GM13976 (cell line): ENCODE results near the gene RNASE7.

Experiments used
- DNase-seq: peaks from one replicate; pipeline ENCODE4 v3.0.0; 2012; ENCODE audit warnings: low spot score
- CTCF ChIP-seq: IDR thresholded peaks from 2 replicates; pipeline ENCODE4 v1.5.1; 2012; ENCODE audit warnings: borderline replicate concordance, mild to moderate bottlenecking; ENCODE audit not compliant: insufficient read depth; ENCODE audit errors: extremely low read depth, missing control alignments, control extremely low read depth
- in situ Hi-C: fragments of 300-500 bp; cut with MboI; formaldehyde crosslinking; loops from one replicate; pipeline ENCODE4 v1.12.0; 2022; ENCODE audit warnings: low sequenced_read_pairs, mixed read lengths, inconsistent platforms; ENCODE audit not compliant: unreplicated experiment

RNASE7 gene

GRCh38 chr14:21056520-21057163 is 14.5 kb downstream of the RNASE7 start:
- DNase-seq = no peak
- TF ChIP-seq CTCF = no peak
- in situ Hi-C loops = no loop called here

- no peak for DNase-seq
- in situ Hi-C loops = no loop called here
- TF ChIP-seq CTCF = no peak
Observed at GRCh38 chr14:21057803-21058675, 15.9 kb downstream of the RNASE7 start, which contains the start of gene RNASE8. TSS of gene RNASE8 (plus strand) at chr14:21057822. CDS start at chr14:21057893, 71 bp downstream.

GRCh38 chr14:21058903-21059302 is 16.7 kb downstream of the RNASE7 start:
- no peak for DNase-seq
- no peak for TF ChIP-seq CTCF
- in situ Hi-C loops = no loop called here

GRCh38 chr14:21059842-21060613 is 17.9 kb downstream of the RNASE7 start:
- no peak for DNase-seq
- in situ Hi-C loops = no loop called here
- TF ChIP-seq CTCF = no peak

GRCh38 chr14:21060614-21061346 is 18.6 kb downstream of the RNASE7 start:
- no peak for DNase-seq
- TF ChIP-seq CTCF = no peak
- in situ Hi-C loops = no loop called here

- DNase-seq = no peak
- TF ChIP-seq CTCF = no peak
- in situ Hi-C loops = no loop called here
Observed at GRCh38 chr14:21061347-21061668, 19.1 kb downstream of the RNASE7 start.
